ENCODE measurements around the gene RP2. TPM values are rescaled to one million over a fixed set of nuclear protein-coding genes. Genes with fewer than 3 reads are reported as not detected.

The RP2 gene
- total and polyA plus RNA-seq, 2 of the 8 experiments (the other 6 are each of a cell fraction or from before 2014, with no cell fraction given): 2.2 to 6.9 TPM

- TF ChIP-seq CEBPB (IDR thresholded peaks at IDR 0.05; ENCODE audit: low read depth, low read length) (0 out of 2 replicates have a peak, but pooled peaks have one; percentile 48), CHD2 (IDR thresholded peaks at IDR 0.05; ENCODE audit: low read length) (no peak), SUZ12 (IDR thresholded peaks at IDR 0.05; ENCODE audit: low read length) (no peak), TAF1 (IDR thresholded peaks at IDR 0.05; ENCODE audit: low read depth, low read length) (no peak)
- no peak overlapping the region for H2BK15ac ChIP-seq (ENCODE audit: low read length)
- FAIRE-seq: no peak
- 0 out of 2 replicates have a peak, but pooled peaks cover 3% of the 10 kb centered on the region for H3K23me2 ChIP-seq (ENCODE audit: low read depth, low read length)
- H3K23ac ChIP-seq (ENCODE audit: insufficient read length): no peak overlapping the region
- peak overlapping the region; percentile 15 for H4K91ac ChIP-seq (replicated peaks; ENCODE audit: insufficient read length, low read length)
- no peak overlapping the region for H3K18ac ChIP-seq (ENCODE audit: extremely low read depth, low read length)
- no peak overlapping the region for H2BK120ac ChIP-seq (replicated peaks; ENCODE audit: low read depth, low read length)
- H2BK20ac ChIP-seq (ENCODE audit: low read length): no peak overlapping the region
- H3K36me3 ChIP-seq (ENCODE audit: control insufficient read depth in 2 of 4, insufficient read depth in 4 of 4, low read length in 3 of 4): no peaks in the 10 kb centered on the region
- no peak overlapping the region for H3K4ac ChIP-seq (replicated peaks; ENCODE audit: insufficient read length, low read depth, low read length)
- peaks cover 2% of the 10 kb centered on the region; the same call in 1 of the 2 replicates for H3K79me1 ChIP-seq (ENCODE audit: low read depth, low read length)
- no peak overlapping the region for H2BK12ac ChIP-seq (ENCODE audit: low read depth, low read length)
- no peak overlapping the region for H3K56ac ChIP-seq (replicated peaks; ENCODE audit: insufficient read length, low read depth, low read length)
- H3K14ac ChIP-seq (ENCODE audit: insufficient read length): no peak overlapping the region
- peaks cover 0 to 3% (median 0%) of the 10 kb centered on the region in 4 experiments; a peak in 3 of 7 replicates for H3K4me1 ChIP-seq (replicated peaks in 1 of 4; ENCODE audit: control insufficient read depth in 3 of 4, insufficient read depth in 4 of 4, low read length in 3 of 4)
- ChIA-PET POLR2A (ENCODE audit: partially characterized antibody) (interaction anchor here (0.7 to 1.7 kb wide), 2 partner anchors 19 to 152 kb away, joined by 3 read pairs; no protein-coding TSS in a partner anchor), CTCF (ENCODE audit: partially characterized antibody) (interaction anchor here (0.6 to 1.7 kb wide), 5 partner anchors 21 to 410 kb away, joined by 3 to 6 read pairs (median 4); no protein-coding TSS in a partner anchor)
- H3K27ac ChIP-seq (ENCODE audit: low read depth, low read length): no peak overlapping the region
- peak overlapping the region; percentile 59 to 83 (median 69) for H3K9ac ChIP-seq (replicated peaks in 1 of 4; ENCODE audit: extremely low read depth in 1 of 4, low read depth in 3 of 4, low read length in 3 of 4)
- no peak for DNase-seq (ENCODE audit: low read depth in 1 of 2, low spot score in 2 of 2)
- H2AK5ac ChIP-seq (ENCODE audit: low read depth, low read length): no peak overlapping the region
- no peaks in the 10 kb centered on the region for H3K27me3 ChIP-seq (replicated peaks in 1 of 4; ENCODE audit: control insufficient read depth in 3 of 4, extremely low read depth in 1 of 4, insufficient read depth in 3 of 4, low read length in 3 of 4)
- no peak overlapping the region for H2AFZ ChIP-seq (ENCODE audit: low read length)
- 4% methylated on average over 14 of the region's 14 CpGs; no CpG with 5 or more reads in 1 of the 2 experiments for WGBS, 2 experiments (ENCODE audit: extremely low coverage in 1 of 2, insufficient coverage in 1 of 2, insufficient read length in 1 of 2, insufficient replicate concordance in 2 of 2, low coverage in 1 of 2, low lambda C conversion rate in 2 of 2, missing lambda C conversion rate in 1 of 2)
- H3K4me3 ChIP-seq (ENCODE audit: extremely low read depth in 1 of 4, insufficient read depth in 2 of 4, low read depth in 3 of 4, low read length in 4 of 4): peak overlapping the region; percentile 63 to 88 (median 66)
- H3K4me2 ChIP-seq (ENCODE audit: insufficient read depth in 1 of 2, low read depth in 2 of 2, low read length in 2 of 2): peak overlapping the region; percentile 76 to 87
- peaks cover 0 to 3% of the 10 kb centered on the region in 2 experiments for H4K20me1 ChIP-seq (replicated peaks in 1 of 2; ENCODE audit: control insufficient read depth in 1 of 2, insufficient read depth in 2 of 2, low read length in 2 of 2)
- peak overlapping the region; percentile 52 for H4K5ac ChIP-seq (ENCODE audit: insufficient read length, low read depth, low read length)
- H4K8ac ChIP-seq (ENCODE audit: extremely low read depth, insufficient read depth, low read length): no peak overlapping the region
- peaks cover 11 to 53% of the 10 kb centered on the region in 2 experiments; a peak in 3 of 4 replicates for H3K79me2 ChIP-seq (ENCODE audit: control insufficient read depth in 1 of 2, insufficient read depth in 2 of 2, low read length in 2 of 2)
- no peaks in the 10 kb centered on the region for H3K9me3 ChIP-seq (ENCODE audit: insufficient read depth in 2 of 2, low read depth in 1 of 2, low read length in 1 of 2)
- no peak overlapping the region for H2BK5ac ChIP-seq (ENCODE audit: low read depth, low read length)
These were observed 76.8 kb downstream of the RP2 start for GRCh38 chrX:46913667-46914066.
